Stimulated activated CD8-positive, alpha-beta memory T cell treated with anti-CD3 and anti-CD28 coated beads, Interleukin-4, amount 100 ng/mL, for 24 hours (primary cell): ENCODE data around the gene MEN1.

Experiments
- DNase-seq: peaks from one replicate; pipeline ENCODE4 v3.0.0-alpha.2; 2020; ENCODE audit warnings: low read depth

MEN1 gene

DNA sequence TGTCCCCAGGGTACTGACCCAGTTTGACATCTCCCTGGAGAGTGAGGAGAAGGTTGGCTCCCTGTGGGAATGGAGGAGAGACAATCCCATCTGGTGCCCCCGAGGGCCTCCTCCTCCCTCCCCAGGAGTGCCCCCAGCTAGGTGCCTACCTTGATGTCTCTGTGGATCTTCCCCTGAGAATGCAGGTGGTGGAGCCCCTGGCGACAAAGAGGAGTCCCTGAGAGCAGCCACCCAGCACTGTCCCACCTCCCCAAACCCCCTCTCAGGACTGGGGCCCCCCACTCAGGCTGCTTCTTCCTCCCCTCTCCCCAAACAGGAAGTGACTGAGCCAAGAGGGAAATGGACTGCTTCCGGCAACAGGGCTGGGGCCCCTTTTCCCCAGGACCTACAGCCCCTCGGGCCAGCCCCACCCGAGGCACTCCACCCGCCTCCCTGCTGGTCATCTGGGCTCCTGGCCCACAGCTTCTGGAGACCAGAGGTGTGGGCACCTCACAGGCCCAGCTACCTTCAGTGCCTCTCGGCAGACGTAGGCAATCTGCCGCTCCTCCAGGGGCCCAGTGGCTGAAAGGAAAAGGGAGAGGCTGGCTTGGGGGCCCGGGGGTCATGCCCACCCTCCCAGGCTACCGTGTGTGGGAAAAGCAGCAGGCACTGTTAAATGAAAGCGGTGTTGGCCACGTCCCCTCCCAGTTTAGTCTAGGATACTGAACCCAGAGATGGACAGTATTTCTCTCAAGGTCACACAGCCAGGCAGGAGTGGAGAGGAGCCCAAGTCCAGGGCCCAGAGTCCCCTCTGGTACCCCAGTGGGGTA, 8.6 kb downstream of the MEN1 start:
- DNase-seq, result no peak

DNA sequence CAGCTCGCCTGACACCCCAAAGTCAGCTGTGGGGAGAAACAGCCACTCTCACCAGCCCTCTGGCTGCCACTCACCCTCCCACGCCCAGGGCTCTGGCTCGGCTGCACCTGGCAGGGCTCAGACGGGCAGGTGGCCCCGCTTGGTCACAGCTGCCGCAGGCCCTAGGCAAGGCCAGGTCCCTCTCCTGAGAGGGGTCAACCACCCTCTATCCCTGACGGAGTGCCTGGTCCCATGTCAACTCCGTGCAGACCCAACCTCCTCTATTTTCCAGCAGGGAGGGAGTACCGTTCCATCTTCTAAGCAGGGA, 9.2 kb downstream of the MEN1 start:
- DNase-seq, result no peak

DNA sequence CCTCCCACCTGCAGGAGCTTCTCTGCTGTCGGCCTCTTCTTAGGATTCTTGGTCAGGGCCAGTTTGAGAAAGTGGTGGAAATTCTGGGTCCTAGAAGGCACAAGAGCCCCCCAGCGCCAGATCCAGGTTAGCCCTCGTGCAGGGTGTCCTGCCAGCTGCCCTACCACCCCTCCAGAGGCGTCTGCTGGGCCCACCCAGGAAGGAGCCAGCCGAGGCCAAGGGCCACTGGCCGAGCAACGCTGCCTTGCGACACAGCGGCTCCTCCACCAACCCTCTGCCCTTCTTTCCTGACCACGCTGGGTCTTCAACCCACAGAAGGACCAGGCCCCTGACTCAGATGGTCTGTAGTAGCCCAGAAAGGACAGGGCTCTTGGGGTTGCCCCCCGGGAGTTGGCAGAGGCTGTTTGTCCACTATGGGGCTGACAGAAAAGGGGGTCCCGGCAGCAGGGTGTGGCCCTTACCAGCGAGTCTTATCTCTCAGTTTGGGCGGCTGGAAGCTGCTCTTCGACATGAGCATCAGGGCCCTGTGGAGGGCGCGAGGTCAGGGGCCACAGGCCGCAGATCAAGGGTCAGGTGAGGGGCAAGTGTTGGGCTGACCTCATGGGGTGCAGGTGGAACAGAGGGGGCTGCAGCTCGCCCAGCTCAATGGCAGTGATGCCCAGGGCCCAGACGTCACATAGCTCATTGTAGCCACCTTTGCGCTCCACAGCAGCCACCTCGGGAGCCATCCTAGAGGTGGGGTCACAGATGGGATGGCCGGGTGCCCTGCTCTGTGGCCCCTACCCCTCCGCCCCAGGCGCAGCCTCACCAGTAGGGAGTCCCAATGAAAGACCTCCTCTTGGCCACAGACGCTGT, 9.8 kb downstream of the MEN1 start:
- no peak for DNase-seq

DNA sequence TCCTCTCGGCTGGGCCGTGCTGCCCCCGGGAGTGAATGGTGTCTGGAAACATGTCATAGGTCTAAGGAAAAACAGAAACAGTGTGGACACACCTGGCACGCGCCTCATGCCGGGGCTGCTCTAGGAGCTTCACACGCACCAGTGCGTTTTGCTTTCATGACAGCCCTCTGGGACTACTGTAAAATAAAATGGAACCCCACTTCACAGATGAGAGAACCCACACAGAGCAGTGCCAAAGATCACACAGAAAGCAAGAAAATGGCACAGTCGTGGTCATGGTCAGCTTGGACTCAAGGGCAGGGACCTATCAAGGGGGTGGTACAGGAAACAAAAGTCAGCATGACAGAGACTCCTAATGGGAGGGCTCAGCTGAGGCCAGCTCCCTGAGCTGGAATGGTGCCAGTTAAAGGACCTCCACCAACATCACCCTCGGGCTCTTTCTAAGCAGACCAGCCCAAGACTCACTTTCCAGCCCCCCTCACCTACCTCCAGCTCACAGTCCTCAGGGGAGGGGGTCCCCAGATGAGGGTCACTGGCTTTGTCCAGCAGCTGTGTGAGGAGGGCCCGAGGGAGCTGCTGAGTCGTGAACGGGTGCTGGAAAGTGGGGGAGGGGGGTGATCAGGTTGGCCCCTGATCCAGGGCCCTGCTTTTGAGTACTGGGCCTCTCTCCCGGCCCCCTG, 10.6 kb downstream of the MEN1 start:
- DNase-seq, result no peak

DNA sequence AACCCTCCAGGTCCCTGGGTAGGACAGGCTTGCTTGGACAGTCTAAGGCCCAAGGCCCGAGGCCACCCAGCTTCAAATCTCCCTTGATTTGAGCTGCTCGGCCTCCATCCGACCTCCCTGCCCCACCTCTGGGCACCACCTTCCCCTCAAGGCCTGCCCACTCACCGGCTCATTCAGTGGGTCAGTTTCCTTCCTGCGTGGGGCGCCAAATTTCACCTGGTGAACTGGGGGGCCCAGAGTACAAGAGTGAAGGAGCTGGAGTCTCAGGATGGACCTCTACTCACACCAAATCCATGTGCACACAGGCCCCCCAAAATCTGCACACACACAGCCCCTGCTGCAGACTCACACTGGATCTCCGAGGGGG, 11.1 kb downstream of the MEN1 start:
- DNase-seq, result no peak

DNA sequence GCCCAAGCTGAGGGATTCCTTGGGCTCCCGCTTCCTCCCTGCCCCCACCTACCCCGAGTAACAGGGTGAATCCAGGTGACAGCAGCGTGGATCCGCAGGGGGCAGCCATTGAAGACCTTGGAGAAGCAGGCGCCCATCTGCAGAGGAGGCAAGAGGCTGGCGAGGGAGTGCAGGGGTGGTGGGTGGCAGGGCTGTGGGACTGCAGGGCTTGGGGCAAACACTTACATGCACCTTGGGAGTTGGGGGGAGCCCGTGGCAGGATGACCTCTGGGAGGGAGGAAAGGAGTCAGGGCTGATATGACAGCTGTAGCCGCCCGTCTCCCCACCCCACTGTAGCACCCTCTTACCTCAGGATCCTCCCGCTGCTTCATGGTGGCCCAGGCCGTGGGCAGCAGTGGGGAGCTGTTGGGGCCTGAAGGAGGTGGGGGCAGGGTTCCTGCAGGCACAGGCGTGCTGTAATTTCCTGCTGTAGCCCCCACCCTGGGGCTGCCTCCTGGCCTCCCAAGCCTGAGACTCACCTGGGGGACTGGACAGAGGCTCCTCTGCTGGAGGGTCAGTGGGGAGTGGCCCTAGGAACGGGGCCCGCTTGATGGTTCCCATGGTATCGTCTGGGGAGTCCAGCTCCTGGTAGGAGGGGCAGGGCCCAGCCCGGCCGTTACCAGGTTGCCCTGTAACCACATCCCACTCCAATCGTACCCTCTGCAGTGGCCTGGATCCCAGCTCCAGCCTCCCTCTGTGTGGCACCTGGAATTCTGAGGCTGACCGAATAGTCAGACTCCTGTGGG, 13.4 kb downstream of the MEN1 start:
- DNase-seq, result no peak

DNA sequence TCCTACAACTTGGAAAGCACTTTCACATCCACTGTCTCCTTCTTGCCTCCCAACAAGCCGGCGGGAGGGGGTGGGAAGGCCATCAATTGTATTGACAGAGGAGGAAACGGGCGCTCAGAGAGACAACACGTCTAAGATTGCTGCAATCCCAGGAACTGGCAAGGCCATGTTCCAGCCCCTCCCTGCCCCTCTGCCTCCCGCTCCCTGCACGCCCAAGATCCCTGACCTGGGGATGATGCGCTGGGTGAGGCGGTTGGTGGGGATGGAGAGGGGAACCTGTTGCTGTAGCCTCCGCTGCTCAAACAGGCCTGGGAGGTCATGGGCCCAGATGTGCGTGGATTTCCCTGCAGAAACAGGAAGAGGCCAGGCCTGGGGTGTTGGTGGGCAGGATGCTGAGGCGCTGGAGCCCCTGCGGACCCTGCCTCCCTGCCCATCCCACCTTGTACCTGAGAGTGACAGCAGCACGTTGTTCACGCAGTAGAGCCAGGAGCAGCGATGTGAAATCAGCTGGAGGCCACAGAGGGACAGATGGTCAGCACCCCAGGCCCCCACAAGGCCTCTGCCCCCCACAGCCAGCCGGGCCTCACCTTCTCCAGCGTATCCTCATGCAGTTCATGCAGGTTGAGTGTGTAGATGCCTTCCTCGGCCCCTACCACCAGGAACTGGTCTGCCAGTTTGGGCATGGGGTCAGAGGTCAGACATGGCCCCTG, 14.1 kb downstream of the MEN1 start:
- no peak for DNase-seq

DNA sequence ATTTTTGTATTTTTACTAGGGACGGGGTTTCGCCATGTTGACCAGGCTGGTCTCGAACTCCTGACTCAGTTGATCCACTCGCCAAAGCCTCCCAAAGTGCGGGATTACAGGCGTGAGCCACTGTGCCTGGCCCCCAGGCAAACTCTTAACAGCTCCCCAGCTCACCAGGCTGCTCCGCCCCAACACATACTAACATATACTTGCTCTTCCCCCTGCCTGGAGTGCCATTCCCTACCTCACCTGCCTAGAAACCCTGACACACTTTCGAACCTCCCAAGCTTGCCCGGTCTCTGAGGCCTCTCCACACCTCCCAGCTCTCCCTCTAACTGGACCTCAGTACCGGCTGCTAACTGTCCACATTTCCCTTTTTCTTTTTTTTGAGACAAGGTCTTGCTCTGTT, 15.8 kb downstream of the MEN1 start:
- DNase-seq, result no peak

DNA sequence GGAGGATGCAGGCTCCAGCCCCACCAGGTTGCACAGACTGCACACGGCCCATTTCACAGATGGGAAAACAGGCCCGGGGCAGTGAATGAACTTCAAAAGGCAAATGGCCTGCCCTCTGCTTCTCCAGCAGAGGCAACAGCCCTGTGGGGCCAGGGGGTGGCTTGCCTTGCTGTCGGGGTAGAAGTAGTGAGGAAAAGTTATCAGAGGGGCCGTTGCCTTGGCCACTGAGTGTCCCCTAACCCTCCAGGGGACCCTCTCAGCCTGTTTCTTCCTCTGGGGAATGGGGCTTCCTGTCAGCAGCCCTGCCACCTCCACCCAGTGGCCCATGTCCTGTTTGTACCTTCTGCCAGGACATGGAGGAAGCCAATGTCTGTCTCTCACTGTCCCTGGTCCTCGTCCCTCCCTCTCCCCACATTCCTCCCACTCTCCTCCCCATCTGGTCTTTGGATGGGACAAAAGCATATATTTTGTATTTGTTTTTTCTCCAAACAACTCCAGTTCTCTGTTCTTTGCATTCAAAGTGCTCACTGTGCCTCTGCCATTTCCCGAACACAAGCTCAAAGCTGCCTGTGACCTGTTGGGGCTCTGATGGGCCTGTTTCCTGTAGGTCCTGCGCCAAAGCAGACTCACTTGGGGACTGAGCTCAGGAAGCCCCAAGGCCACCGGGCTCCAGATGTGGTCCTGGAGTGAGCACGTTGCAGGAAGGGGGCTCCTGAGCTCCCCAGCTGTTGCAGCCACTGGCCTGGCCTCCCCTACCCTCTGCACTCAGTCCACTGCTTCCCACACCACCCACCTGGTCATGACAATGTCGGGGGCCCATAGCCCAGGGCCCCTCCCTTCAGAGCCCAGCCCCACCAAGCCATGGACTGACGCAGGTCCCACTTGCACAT, 16.8 kb downstream of the MEN1 start:
- DNase-seq, result no peak

DNA sequence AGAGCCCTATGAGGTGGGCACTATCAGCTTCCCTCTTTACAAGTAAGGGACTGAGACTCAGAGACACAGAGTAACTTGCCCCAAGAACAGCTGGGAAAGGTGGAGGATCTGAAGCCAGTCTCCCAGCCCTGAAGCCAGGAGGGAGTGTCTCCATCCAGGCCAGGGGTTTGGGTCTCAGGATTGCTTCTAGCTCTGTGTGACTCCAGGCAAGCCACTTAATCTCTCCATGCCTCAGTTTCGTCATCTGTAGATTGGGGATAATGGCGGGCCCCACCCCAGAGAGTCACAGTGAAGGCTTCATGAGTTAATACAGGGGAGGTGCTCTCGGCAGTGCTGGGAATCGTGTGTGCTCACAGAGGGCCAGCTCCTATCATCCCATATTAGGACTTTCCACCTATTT, 17.9 kb downstream of the MEN1 start:
- no peak for DNase-seq

DNA sequence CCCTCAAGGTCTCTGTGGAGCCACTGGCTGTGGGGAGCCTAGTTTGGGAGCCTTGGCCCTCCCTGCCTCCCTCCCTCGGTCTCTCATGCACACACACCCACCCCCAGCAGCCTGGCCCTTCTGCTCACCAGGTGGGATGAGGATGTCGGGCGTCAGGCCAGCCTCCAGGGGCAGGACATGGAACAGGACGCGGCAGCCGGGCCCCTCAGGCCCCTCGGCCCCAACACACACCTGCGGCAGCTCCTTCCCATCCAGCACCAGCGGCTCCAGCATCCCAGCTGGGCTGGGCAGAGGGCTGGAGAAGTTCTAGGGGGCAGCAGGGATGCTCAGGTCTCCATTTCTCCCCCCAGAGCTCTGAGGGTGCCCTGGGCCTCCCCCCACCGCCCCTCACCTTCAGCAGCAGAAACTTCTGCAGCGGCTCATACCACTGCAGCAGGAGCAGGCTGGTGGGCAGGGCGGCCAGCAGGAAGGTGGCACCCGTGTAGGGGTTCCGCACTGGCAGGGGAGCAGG, 18.5 kb downstream of the MEN1 start:
- DNase-seq, result no peak

DNA sequence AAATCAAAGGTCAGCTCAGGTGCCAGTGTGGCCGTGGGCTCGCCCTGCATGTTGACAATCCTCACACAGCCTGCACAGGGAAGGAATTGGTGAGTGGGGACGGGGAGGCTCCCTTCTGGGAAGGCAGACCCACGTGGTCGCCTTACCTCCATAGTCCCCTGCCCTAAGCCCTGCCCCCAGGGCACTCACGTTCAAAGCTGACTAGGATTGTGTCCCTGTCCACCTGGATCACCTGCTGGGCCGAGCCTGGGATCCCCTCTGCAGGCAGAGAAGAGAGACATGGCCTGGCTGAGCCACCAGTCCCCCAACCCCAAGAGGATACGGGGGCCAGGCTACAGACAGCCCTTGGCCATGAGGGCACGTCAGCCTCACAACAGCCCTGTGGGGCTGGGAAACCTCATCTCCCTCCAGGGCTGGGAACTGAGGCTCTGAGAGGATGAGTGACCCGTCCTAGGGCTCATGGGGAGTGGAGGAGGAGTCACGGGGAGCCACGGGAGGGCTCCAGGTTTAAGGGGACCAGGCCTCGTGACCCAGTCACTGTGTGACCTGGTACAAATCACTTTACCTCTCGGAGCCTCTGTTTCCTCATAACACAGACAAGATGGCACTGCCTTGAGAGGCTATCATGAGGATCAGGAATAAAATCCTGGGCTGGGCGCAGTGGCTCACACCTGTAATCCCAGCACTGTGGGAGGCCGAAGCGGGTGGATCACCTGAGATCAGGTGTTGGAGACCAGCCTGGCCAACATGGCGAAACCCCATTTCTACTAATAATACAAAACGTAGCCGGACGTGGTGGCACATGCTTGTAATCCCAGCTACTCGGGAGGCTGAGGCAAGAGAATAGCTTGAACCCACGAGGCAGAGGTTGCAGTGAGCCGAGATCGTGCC, 19.9 kb downstream of the MEN1 start:
- no peak for DNase-seq

DNA sequence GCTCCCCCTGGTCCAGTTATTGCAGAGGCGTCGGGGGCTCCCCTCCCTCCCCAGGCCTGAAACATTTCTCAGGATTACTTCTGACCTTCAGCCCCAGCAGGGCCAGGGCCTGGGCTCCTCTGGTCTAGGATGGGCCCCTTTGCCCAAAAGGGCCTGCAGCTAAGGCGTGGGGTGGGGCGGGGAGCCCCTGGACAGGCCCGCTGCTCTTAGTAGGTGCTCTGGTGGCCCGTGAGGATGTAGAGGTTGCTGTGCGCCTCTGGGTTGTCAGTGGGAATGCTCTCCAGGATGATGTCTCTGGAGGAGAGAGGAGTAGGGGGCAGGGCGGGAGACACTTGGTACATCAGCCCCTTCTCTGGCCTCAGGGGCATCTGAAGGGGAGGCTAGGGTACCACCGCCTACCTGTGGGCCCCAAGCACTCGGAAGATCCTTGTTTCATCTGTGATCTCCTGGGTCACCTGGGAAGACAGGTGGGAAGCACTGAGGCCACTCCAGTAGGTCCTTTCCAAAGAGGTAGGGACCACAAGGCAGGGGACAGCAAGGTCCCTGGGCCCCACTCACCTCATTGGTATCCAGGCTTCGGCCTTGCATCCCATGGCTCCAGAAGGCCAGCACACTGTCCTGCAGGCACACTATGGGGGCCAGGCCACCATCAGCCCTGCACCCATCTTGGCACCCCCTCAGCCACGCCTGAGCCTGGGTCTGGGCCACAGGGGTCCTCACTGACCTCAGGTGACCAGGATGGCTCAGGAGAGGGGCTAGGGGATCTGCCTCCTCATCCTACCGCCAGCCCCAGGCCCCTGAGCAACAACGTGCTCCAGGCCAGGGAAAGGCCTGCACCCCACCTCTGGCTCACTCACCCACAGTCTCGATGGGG, 20.8 kb downstream of the MEN1 start:
- DNase-seq, result no peak

DNA sequence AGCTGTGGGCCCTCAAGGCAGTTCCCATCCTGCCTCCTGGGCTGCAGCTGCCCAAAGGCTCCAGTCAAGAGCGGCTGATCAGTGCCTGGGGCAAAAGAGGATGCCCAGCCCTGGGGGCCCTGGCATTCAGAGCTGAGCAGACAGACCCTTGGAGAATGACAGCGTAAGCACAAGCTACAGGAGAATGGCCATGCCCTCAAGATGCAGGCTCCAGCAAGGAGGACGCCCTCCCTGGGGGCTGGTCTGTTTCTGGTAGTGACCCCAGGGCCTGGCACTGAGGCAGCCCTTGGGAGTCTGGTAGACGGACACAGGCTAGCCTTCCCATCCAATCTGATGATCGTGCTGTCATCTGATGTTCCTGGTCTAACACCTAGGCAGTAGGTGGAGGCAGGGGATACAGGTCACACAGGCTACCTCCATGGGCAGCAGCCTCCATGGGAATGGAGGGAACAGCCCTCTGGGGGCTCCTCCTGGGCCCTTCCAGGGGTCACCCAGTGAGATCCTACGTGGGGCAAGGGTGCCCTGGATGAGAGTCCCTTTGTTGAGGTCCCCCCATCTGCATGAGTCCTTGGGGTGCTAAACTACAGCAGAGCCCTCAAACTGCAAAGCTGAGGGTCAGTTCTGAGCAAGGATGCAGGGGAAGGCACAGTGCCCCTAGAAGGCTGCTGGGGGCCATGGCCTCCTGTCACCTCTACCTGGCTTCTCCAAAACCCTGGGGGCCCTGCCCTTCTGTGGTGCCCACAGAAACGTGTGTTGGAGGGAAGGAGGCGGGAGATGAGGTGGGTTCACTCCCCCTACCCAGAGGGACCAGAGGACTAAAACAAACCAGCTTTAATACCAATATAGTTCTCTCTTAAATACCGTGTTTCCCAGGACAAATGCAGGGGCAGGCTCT, 21.8 kb downstream of the MEN1 start:
- DNase-seq, result no peak

DNA sequence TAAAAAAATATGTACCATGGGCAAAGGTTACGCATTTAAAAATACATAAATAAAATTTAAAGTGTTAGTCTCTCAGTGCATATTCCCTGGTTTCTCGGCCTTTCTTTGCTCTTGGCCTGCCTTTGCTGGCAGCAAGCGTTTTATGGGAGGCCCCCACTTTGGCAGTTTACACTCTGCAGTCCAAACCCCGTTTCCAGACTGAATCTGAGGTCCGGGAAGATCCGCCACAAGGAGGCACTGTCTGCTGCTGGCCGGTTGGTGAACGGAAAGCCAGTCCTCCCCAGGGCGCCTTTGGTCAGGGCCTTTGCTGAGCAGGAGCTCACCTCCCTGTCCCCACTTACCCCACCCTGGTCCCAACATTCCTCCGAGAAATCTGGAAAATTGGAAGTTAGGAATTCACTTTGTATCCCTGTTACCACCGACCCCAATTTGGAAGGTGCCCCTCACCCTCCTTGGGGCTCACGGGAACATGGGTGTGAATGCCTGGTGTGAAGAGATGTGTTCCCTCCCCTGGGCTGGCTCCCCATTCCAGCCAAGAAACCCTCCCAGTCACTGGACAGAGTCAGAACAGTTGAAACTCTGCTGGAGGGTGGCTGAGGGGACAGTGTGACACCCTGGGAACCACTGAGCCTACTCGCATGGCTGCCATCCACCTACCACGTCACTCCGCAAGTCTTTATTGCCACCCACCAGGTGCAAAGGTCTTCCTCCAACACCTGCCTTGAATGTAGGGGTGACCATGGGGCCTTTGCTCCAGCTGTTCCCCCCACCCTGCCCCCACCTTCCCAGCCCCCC, 22.6 kb downstream of the MEN1 start:
- DNase-seq, result peak; percentile 37

DNA sequence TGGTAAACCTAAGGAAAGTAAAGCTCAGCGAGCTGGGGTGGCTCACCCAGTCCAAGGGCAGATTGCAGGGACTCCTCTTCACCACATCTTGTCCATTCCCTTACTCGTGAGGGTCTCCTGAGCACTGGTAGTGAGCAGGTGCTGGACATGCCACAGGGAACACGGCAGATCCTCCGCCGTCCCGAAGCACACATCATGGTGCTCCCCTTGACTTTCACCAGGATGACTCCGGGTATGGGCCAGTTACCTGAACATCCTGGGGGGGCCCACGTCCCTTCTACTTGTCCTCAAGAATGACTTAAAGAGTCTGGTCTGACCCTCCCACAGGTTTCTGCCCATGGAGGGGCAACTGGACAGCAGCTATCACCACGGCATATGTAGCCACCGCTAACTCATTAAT, 24.0 kb downstream of the MEN1 start:
- DNase-seq, result no peak
